ENCODE data around the gene GID4. TPM values are rescaled to one million over a fixed set of nuclear protein-coding genes. Genes with fewer than 3 reads are reported as not detected.

GID4 gene
- total RNA-seq, 2 experiments from 2014 or later: 3.4 to 3.7 TPM

- peaks cover 54% of the 10 kb centered on the region for H3K4me1 Mint-ChIP-seq (ENCODE audit: low read depth)
- peak in 1 of 14 experiments; percentile 40 for DNase-seq
- peak overlapping the region; percentile 77 for H3K27ac Mint-ChIP-seq
- peak overlapping the region; percentile 93 for H3K4me3 Mint-ChIP-seq
- peaks cover 34% of the 10 kb centered on the region for H3K4me1 ChIP-seq (ENCODE audit: insufficient read depth, low read length)
- peaks cover 3% of the 10 kb centered on the region for H3K36me3 ChIP-seq (ENCODE audit: insufficient read depth, low read length)
- no peaks in the 10 kb centered on the region for H3K9me3 ChIP-seq (ENCODE audit: control insufficient read depth in 1 of 2, insufficient read depth in 1 of 2, low read length in 2 of 2)
- CTCF ChIA-PET: no interaction called here
- intact Hi-C loops (cut with DNase I, micrococcal nuclease): no loop called here
- H3K27me3 Mint-ChIP-seq: no peaks in the 10 kb centered on the region
- ATAC-seq (ENCODE audit: poor library complexity): no peak
- H3K27ac ChIP-seq (ENCODE audit: low read depth in 1 of 2, low read length in 2 of 2): peak overlapping the region in 1 of 2 donors; percentile 72
- POLR2A ChIA-PET: no interaction called here
- H3K36me3 Mint-ChIP-seq (ENCODE audit: low read depth): peaks cover 11% of the 10 kb centered on the region
- TF ChIP-seq CTCF (IDR thresholded peaks at IDR 0.05): no peak
- peak overlapping the region; percentile 93 for H3K4me3 ChIP-seq (ENCODE audit: low read length)
- no peaks in the 10 kb centered on the region for H3K9me3 Mint-ChIP-seq
- H3K27me3 ChIP-seq (ENCODE audit: control insufficient read depth in 1 of 2, insufficient read depth in 2 of 2, low read length in 2 of 2): no peaks in the 10 kb centered on the region
Observed at GRCh38 chr17:18040261-18040858, 1.2 kb downstream of the GID4 start.

DNA sequence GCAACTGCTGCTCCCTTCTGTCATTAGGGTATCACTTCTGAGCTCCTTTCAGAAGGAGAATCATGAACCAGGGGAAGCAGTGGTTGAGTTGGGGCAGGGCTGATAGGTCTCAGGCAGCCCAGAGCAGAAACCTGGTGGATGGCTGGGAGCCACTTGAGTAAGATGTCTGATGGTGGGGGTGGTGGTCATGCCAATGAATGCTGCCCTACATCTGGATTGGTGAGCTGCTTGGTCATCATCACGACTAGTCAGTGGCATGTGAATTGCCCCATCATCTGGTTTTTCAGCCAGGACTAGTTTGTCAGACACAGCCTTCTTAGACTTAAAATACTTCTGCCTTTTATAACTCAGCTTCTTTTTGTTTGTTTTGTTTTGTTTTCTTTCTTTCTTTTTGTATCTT is 2.6 kb downstream of the GID4 start:
- Mint-ChIP-seq H3K27ac (no peak overlapping the region), H3K4me3 (peak overlapping the region; percentile 93), H3K36me3 (ENCODE audit: low read depth) (peaks cover 12% of the 10 kb centered on the region), H3K27me3 (no peaks in the 10 kb centered on the region), H3K9me3 (no peaks in the 10 kb centered on the region), H3K4me1 (ENCODE audit: low read depth) (peaks cover 54% of the 10 kb centered on the region)
- intact Hi-C loops (cut with DNase I, micrococcal nuclease): no loop called here
- DNase-seq: no peak
- no peak overlapping the region for H3K4me3 ChIP-seq (ENCODE audit: low read length)
- no peaks in the 10 kb centered on the region for H3K9me3 ChIP-seq (ENCODE audit: control insufficient read depth in 1 of 2, insufficient read depth in 1 of 2, low read length in 2 of 2)
- ATAC-seq (ENCODE audit: poor library complexity): no peak
- H3K36me3 ChIP-seq (ENCODE audit: insufficient read depth, low read length): peaks cover 8% of the 10 kb centered on the region
- CTCF ChIA-PET: no interaction called here
- no peak for TF ChIP-seq CTCF (IDR thresholded peaks at IDR 0.05)
- POLR2A ChIA-PET: no interaction called here
- H3K27ac ChIP-seq (ENCODE audit: low read depth in 1 of 2, low read length in 2 of 2): no peak overlapping the region
- H3K27me3 ChIP-seq (ENCODE audit: control insufficient read depth in 1 of 2, insufficient read depth in 2 of 2, low read length in 2 of 2): no peaks in the 10 kb centered on the region
- H3K4me1 ChIP-seq (ENCODE audit: insufficient read depth, low read length): peaks cover 32% of the 10 kb centered on the region

GRCh38 chr17:18042983-18043382 is 3.8 kb downstream of the GID4 start:
- H3K4me1 ChIP-seq (ENCODE audit: insufficient read depth, low read length): peaks cover 20% of the 10 kb centered on the region
- ChIA-PET CTCF (interaction anchor here (0.8 kb wide), 1 partner anchor 47 kb away, joined by 5 read pairs; no protein-coding TSS in a partner anchor), POLR2A (no interaction called here)
- Mint-ChIP-seq H3K4me3 (peak overlapping the region; percentile 93), H3K9me3 (no peaks in the 10 kb centered on the region), H3K4me1 (ENCODE audit: low read depth) (peaks cover 44% of the 10 kb centered on the region), H3K36me3 (ENCODE audit: low read depth) (peaks cover 19% of the 10 kb centered on the region), H3K27ac (no peak overlapping the region), H3K27me3 (no peaks in the 10 kb centered on the region)
- intact Hi-C loops (cut with DNase I, micrococcal nuclease): no loop called here
- H3K36me3 ChIP-seq (ENCODE audit: insufficient read depth, low read length): peaks cover 17% of the 10 kb centered on the region
- no peak for TF ChIP-seq CTCF (IDR thresholded peaks at IDR 0.05)
- DNase-seq: no peak
- H3K27me3 ChIP-seq (ENCODE audit: control insufficient read depth in 1 of 2, insufficient read depth in 2 of 2, low read length in 2 of 2): no peaks in the 10 kb centered on the region
- no peak overlapping the region for H3K4me3 ChIP-seq (ENCODE audit: low read length)
- no peaks in the 10 kb centered on the region for H3K9me3 ChIP-seq (ENCODE audit: control insufficient read depth in 1 of 2, insufficient read depth in 1 of 2, low read length in 2 of 2)
- no peak overlapping the region for H3K27ac ChIP-seq (ENCODE audit: low read depth in 1 of 2, low read length in 2 of 2)
- ATAC-seq (ENCODE audit: poor library complexity): no peak

Data from CD4-positive, alpha-beta T cell (primary cell).